Parathyroid adenoma (tissue), 2 donors: ENCODE results near the gene CDR2L.

ENCODE experiments used
- H2AFZ ChIP-seq: fragments of 300-600 bp; sonication (generic); one replicate; pipeline ENCODE4 v1.7.0; 2017; ENCODE audit warnings: antibody characterized with exemption, mild to moderate bottlenecking
- H3K27ac ChIP-seq: fragments of 300-600 bp; sonication (generic); one replicate; pipeline ENCODE4 v1.7.0; 2017
- H3K27me3 ChIP-seq: fragments of 300-600 bp; sonication (generic); one replicate; pipeline ENCODE4 v1.7.0; 2017; ENCODE audit warnings: low read length; ENCODE audit not compliant: control insufficient read depth, insufficient read depth
- H3K36me3 ChIP-seq: fragments of 300-600 bp; sonication (generic); one replicate; pipeline ENCODE4 v1.7.0; 2017; ENCODE audit warnings: low read length; ENCODE audit not compliant: control insufficient read depth, insufficient read depth
- H3K4me1 ChIP-seq: fragments of 300-600 bp; sonication (generic); one replicate; pipeline ENCODE4 v1.7.0; 2017; ENCODE audit warnings: control low read depth
- H3K4me2 ChIP-seq: fragments of 300-600 bp; sonication (generic); one replicate; pipeline ENCODE4 v1.7.0; 2017; ENCODE audit warnings: low read length
- H3K4me3 ChIP-seq: fragments of 300-600 bp; sonication (generic); one replicate; pipeline ENCODE4 v1.7.0; 2017; ENCODE audit warnings: low read depth, low read length
- H3K79me2 ChIP-seq: fragments of 300-600 bp; sonication (generic); one replicate; pipeline ENCODE4 v1.7.0; 2017; ENCODE audit warnings: control low read depth
- H3K9ac ChIP-seq: fragments of 300-600 bp; sonication (generic); one replicate; pipeline ENCODE4 v1.7.0; 2017; ENCODE audit warnings: mild to moderate bottlenecking
- H3K9me3 ChIP-seq: fragments of 300-600 bp; sonication (generic); one replicate; pipeline ENCODE4 v1.7.0; 2017; ENCODE audit warnings: low read length; ENCODE audit not compliant: control insufficient read depth
- TF ChIP-seq, protein P1 (sequence below): fragments of 300-600 bp; sonication (generic); IDR thresholded peaks from one replicate; pipeline ENCODE4 v1.7.0; 2017; ENCODE audit warnings: antibody characterized with exemption, mild to moderate bottlenecking
- donor health status: primary hyperparathyroidism.

CDR2L gene

GRCh38 chr17:75011401-75012095, 24.1 kb downstream of the CDR2L start:
- peak overlapping the region; percentile 83 for H3K4me3 ChIP-seq
- H3K9ac ChIP-seq = no peak overlapping the region

GRCh38 chr17:75012096-75012345, 24.6 kb downstream of the CDR2L start:
- Histone ChIP-seq H3K9me3 (no peaks in the 10 kb centered on the region), H3K27ac (peak overlapping the region; percentile 72), H3K36me3 (no peaks in the 10 kb centered on the region), H3K4me1 (peaks cover 6% of the 10 kb centered on the region), H3K27me3 (no peaks in the 10 kb centered on the region), H2AFZ (peak overlapping the region; percentile 94), H3K4me3 (peak overlapping the region; percentile 83), H3K9ac (no peak overlapping the region), H3K4me2 (peak overlapping the region; percentile 93), H3K79me2 (peaks cover 9% of the 10 kb centered on the region)
- TF ChIP-seq, protein P1, sequence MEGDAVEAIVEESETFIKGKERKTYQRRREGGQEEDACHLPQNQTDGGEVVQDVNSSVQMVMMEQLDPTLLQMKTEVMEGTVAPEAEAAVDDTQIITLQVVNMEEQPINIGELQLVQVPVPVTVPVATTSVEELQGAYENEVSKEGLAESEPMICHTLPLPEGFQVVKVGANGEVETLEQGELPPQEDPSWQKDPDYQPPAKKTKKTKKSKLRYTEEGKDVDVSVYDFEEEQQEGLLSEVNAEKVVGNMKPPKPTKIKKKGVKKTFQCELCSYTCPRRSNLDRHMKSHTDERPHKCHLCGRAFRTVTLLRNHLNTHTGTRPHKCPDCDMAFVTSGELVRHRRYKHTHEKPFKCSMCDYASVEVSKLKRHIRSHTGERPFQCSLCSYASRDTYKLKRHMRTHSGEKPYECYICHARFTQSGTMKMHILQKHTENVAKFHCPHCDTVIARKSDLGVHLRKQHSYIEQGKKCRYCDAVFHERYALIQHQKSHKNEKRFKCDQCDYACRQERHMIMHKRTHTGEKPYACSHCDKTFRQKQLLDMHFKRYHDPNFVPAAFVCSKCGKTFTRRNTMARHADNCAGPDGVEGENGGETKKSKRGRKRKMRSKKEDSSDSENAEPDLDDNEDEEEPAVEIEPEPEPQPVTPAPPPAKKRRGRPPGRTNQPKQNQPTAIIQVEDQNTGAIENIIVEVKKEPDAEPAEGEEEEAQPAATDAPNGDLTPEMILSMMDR = no peak

More at GRCh38 chr17:75011401-75012095, 24.1 kb downstream of the CDR2L start:
- Histone ChIP-seq H3K36me3 (no peaks in the 10 kb centered on the region), H3K27me3 (no peaks in the 10 kb centered on the region), H3K4me1 (peaks cover 6% of the 10 kb centered on the region), H3K9me3 (no peaks in the 10 kb centered on the region), H3K4me2 (peak overlapping the region; percentile 93), H2AFZ (peak overlapping the region; percentile 94), H3K79me2 (peaks cover 9% of the 10 kb centered on the region), H3K27ac (peak overlapping the region; percentile 72)
- TF ChIP-seq, protein P1 = no peak

- Histone ChIP-seq H3K9me3 (no peaks in the 10 kb centered on the region), H3K27me3 (no peaks in the 10 kb centered on the region), H3K27ac (peak within 1 kb of the TSS; percentile 72), H3K79me2 (peaks cover 9% of the 10 kb centered on the region), H3K36me3 (no peaks in the 10 kb centered on the region), H3K4me2 (peak within 1 kb of the TSS; percentile 93), H3K4me3 (peak within 1 kb of the TSS; percentile 83), H3K9ac (peak within 1 kb of the TSS; percentile 75), H2AFZ (peak within 1 kb of the TSS; percentile 94), H3K4me1 (peaks cover 6% of the 10 kb centered on the region)
- TF ChIP-seq, protein P1 = peak; percentile 70
These were observed 25.1 kb downstream of the CDR2L start, which contains the start of gene MRPL58 for GRCh38 chr17:75012346-75013091. TSS of gene MRPL58 (plus strand) at chr17:75012670. CDS start at chr17:75012687, 17 bp downstream.

- Histone ChIP-seq H3K79me2 (peaks cover 9% of the 10 kb centered on the region), H3K4me3 (peak overlapping the region; percentile 83), H3K36me3 (no peaks in the 10 kb centered on the region), H3K4me2 (peak overlapping the region; percentile 93), H2AFZ (peak overlapping the region; percentile 94), H3K27me3 (no peaks in the 10 kb centered on the region), H3K27ac (peak overlapping the region; percentile 72), H3K4me1 (peaks cover 6% of the 10 kb centered on the region), H3K9ac (peak overlapping the region; percentile 75), H3K9me3 (no peaks in the 10 kb centered on the region)
- TF ChIP-seq, protein P1 = no peak
These were observed 25.7 kb downstream of the CDR2L start for GRCh38 chr17:75013092-75013559.
